Breast epithelium (tissue), 4 donors: Measurements from ENCODE around the gene PNPO. TPM values are rescaled to one million over a fixed set of nuclear protein-coding genes. Genes with fewer than 3 reads are reported as not detected.

Source experiments
- DNase-seq, 2 donors: peaks; one replicate each; pipeline ENCODE4 v3.0.0-alpha.2; 2019; ENCODE audit warnings: low spot score in 2 of 2
- H3K27ac ChIP-seq, 2 donors: fragments of 200-600 bp; sonication (generic) in 1 of 2; one replicate each; pipeline ENCODE4 v1.5.1; 2016 to 2019; ENCODE audit warnings: mild to moderate bottlenecking in 1 of 2
- H3K27me3 ChIP-seq, 2 donors: fragments of 200-600 bp; sonication (generic) in 1 of 2; one replicate each; pipeline versions ENCODE4 v1.5.1 to v1.6.0; 2017 to 2019; ENCODE audit warnings: control low read depth in 1 of 2, mild to moderate bottlenecking in 1 of 2
- H3K36me3 ChIP-seq: fragments of 200-600 bp; one replicate; pipeline ENCODE4 v1.5.1; 2019
- H3K4me1 ChIP-seq, 2 donors: fragments of 200-600 bp; sonication (generic); one replicate each; pipeline ENCODE4 v1.5.1; 2016 to 2019; ENCODE audit warnings: control low read depth in 1 of 2
- H3K4me3 ChIP-seq, 3 donors: fragments of 200-600 bp; sonication (generic); 1 replicate in 2 of 3; 2 replicates in 1 of 3; pipeline ENCODE4 v1.5.1; 2016 to 2019; ENCODE audit warnings: mild to moderate bottlenecking in 3 of 3, moderate library complexity in 2 of 3
- H3K9me3 ChIP-seq, 2 donors: fragments of 200-600 bp; sonication (generic) in 1 of 2; one replicate each; pipeline ENCODE4 v1.5.1; 2016 to 2019; ENCODE audit warnings: control low read depth in 1 of 2
- CTCF ChIP-seq, 3 donors: fragments of 450-650 bp; IDR thresholded peaks; one replicate each; pipeline ENCODE4 v1.5.1; 2016 to 2017; ENCODE audit warnings: antibody characterized with exemption in 3 of 3, mild to moderate bottlenecking in 3 of 3, moderate library complexity in 3 of 3
- POLR2A ChIP-seq: fragments of 450-650 bp; IDR thresholded peaks from one replicate; pipeline ENCODE4 v1.6.1; 2016; ENCODE audit warnings: antibody characterized with exemption, mild to moderate bottlenecking, moderate library complexity
- POLR2AphosphoS5 ChIP-seq, 3 donors: sonication (generic); formaldehyde crosslinking; IDR thresholded peaks; one replicate each; pipeline ENCODE4 v1.6.1; 2017; ENCODE audit warnings: antibody characterized with exemption in 3 of 3
- intact Hi-C: fragments of 100-400 bp; cut with DNase I; formaldehyde crosslinking; loops from one replicate; pipeline ENCODE4 v1.15.1; 2023; ENCODE audit warnings: low total_unique reads
- total RNA-seq, 3 donors: library from RNA; depleted of rRNA; stranded (reverse); fragments of >200 nt; gene quantifications; one replicate each; pipeline ENCODE4 v1.1.0, GENCODE V29; 2016

Gene PNPO
- total RNA-seq, 3 donors from 2014 or later: 28.3 to 61.2 (median 34.7) TPM

GRCh38 chr17:47902039-47902744 is 39.2 kb upstream of the PNPO start:
- DNase-seq: peak in 1 of 2 donors; percentile 19

GRCh38 chr17:47905221-47905733 is 36.1 kb upstream of the PNPO start:
- no peaks in the 10 kb centered on the region for H3K27me3 ChIP-seq
- peak overlapping the region; percentile 89 to 94 for H3K27ac ChIP-seq
- no peaks in the 10 kb centered on the region for H3K36me3 ChIP-seq
- intact Hi-C loops: no loop called here
- peaks cover 16 to 40% of the 10 kb centered on the region in 2 donors for H3K4me1 ChIP-seq
- peak overlapping the region in 1 of 3 donors; percentile 45 for H3K4me3 ChIP-seq
- TF ChIP-seq CTCF (IDR thresholded peaks at IDR 0.05) (no peak), POLR2A (no peak), POLR2AphosphoS5 (IDR thresholded peaks at IDR 0.05) (peak in 1 of 3 donors; percentile 31)
- no peaks in the 10 kb centered on the region for H3K9me3 ChIP-seq
- peak; percentile 83 to 86 for DNase-seq

More at GRCh38 chr17:47902039-47902744, 39.2 kb upstream of the PNPO start:
- no peaks in the 10 kb centered on the region for H3K27me3 ChIP-seq
- intact Hi-C loops: no loop called here
- TF ChIP-seq CTCF (IDR thresholded peaks at IDR 0.05) (no peak), POLR2A (no peak), POLR2AphosphoS5 (IDR thresholded peaks at IDR 0.05) (no peak)
- H3K36me3 ChIP-seq: no peaks in the 10 kb centered on the region
- peaks cover 21 to 60% of the 10 kb centered on the region in 2 donors for H3K4me1 ChIP-seq
- peak overlapping the region; percentile 59 to 100 for H3K27ac ChIP-seq
- H3K4me3 ChIP-seq: no peak overlapping the region
- H3K9me3 ChIP-seq: no peaks in the 10 kb centered on the region

- intact Hi-C loops: no loop called here
- TF ChIP-seq POLR2AphosphoS5 (IDR thresholded peaks at IDR 0.05): no peak
- TF ChIP-seq POLR2A: no peak
- no peak for TF ChIP-seq CTCF (IDR thresholded peaks at IDR 0.05)
- no peak overlapping the region for H3K4me3 ChIP-seq
- peak overlapping the region; percentile 89 to 94 for H3K27ac ChIP-seq
- H3K27me3 ChIP-seq: no peaks in the 10 kb centered on the region
- H3K36me3 ChIP-seq: no peaks in the 10 kb centered on the region
- peaks cover 16 to 40% of the 10 kb centered on the region in 2 donors for H3K4me1 ChIP-seq
- no peaks in the 10 kb centered on the region for H3K9me3 ChIP-seq
- no peak for DNase-seq
These were observed 34.9 kb upstream of the PNPO start for GRCh38 chr17:47906443-47906842.

GRCh38 chr17:47907932-47908562 is 33.3 kb upstream of the PNPO start:
- TF ChIP-seq CTCF (IDR thresholded peaks at IDR 0.05): no peak
- TF ChIP-seq POLR2A: no peak
- no peak for TF ChIP-seq POLR2AphosphoS5 (IDR thresholded peaks at IDR 0.05)
- intact Hi-C loops: no loop called here
- Histone ChIP-seq H3K9me3 (no peaks in the 10 kb centered on the region), H3K27me3 (no peaks in the 10 kb centered on the region), H3K4me1 (peaks cover 16 to 40% of the 10 kb centered on the region in 2 donors), H3K27ac (peak overlapping the region; percentile 89 to 94), H3K4me3 (peak overlapping the region in 2 of 3 donors; percentile 8 to 37), H3K36me3 (no peaks in the 10 kb centered on the region)
- no peak for DNase-seq

- no peak for DNase-seq
- no peaks in the 10 kb centered on the region for H3K36me3 ChIP-seq
- intact Hi-C loops: no loop called here
- H3K9me3 ChIP-seq: no peaks in the 10 kb centered on the region
- TF ChIP-seq POLR2AphosphoS5 (IDR thresholded peaks at IDR 0.05) (no peak), CTCF (IDR thresholded peaks at IDR 0.05) (no peak)
- H3K4me1 ChIP-seq: peaks cover 17 to 21% of the 10 kb centered on the region in 2 donors
- no peak overlapping the region for H3K4me3 ChIP-seq
- H3K27ac ChIP-seq: no peak overlapping the region
- no peaks in the 10 kb centered on the region for H3K27me3 ChIP-seq
These were observed 28.3 kb upstream of the PNPO start for GRCh38 chr17:47913050-47913449.
